Muscle layer of duodenum (tissue), 2 donors: Measurements from ENCODE around the gene AFF3.
"Not testable (repeated sequence)": the region's sequence is repeated elsewhere in the genome, so short reads cannot be mapped to it uniquely, and the experiment has no call there.

Experiments
- H3K27ac ChIP-seq: one replicate; pipeline ENCODE4 v1.7.0; 2013; ENCODE audit warnings: mild to moderate bottlenecking, low read length
- H3K27me3 ChIP-seq: one replicate; pipeline ENCODE4 v1.7.0; 2013; ENCODE audit warnings: low read depth, mild to moderate bottlenecking, control low read depth, low read length
- H3K36me3 ChIP-seq, 2 donors: one replicate each; pipeline ENCODE4 v1.7.0; 2013; ENCODE audit warnings: low read length in 2 of 2, control low read depth in 1 of 2, mild to moderate bottlenecking in 1 of 2; ENCODE audit not compliant: insufficient read depth in 2 of 2, control insufficient read depth in 1 of 2
- H3K4me1 ChIP-seq, 2 donors: one replicate each; pipeline ENCODE4 v1.7.0; 2013; ENCODE audit warnings: low read length in 2 of 2, mild to moderate bottlenecking in 2 of 2, control low read depth in 1 of 2, moderate library complexity in 1 of 2; ENCODE audit not compliant: insufficient read depth in 2 of 2, control insufficient read depth in 1 of 2
- H3K4me3 ChIP-seq, 2 donors: one replicate each; pipeline ENCODE4 v1.7.0; 2013; ENCODE audit warnings: low read length in 2 of 2, low read depth in 1 of 2, mild to moderate bottlenecking in 1 of 2
- H3K9me3 ChIP-seq, 2 donors: one replicate each; pipeline ENCODE4 v1.7.0; 2013; ENCODE audit warnings: low read length in 2 of 2, control low read depth in 1 of 2, mild to moderate bottlenecking in 1 of 2; ENCODE audit not compliant: control insufficient read depth in 1 of 2
- donor health status: healthy.

Gene AFF3

DNA sequence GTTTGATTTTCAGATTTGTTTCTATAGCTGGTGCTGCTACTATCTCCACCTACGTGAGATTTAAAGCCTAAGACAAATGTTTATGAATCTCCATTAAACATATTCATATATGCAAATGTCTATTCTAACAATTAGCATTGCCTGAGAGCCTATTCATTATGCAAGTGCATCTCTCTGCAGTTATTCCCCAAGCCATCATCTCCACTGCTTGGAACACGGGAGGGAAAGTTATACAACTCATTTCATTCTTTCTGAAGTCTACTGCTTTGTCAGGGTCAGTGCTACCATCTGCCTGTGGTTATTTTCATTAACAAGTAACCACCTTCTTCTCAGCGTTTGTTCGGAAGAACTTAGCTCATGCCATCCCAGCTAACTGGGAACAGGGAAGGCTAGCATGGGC is 463.8 kb downstream of the AFF3 start:
- no peaks in the 10 kb centered on the region for H3K9me3 ChIP-seq
- no peaks in the 10 kb centered on the region for H3K36me3 ChIP-seq
- H3K27me3 ChIP-seq, result no peaks in the 10 kb centered on the region
- peaks cover 0 to 6% of the 10 kb centered on the region in 2 donors for H3K4me1 ChIP-seq
- H3K4me3 ChIP-seq, result no peak overlapping the region
- no peak overlapping the region for H3K27ac ChIP-seq

DNA sequence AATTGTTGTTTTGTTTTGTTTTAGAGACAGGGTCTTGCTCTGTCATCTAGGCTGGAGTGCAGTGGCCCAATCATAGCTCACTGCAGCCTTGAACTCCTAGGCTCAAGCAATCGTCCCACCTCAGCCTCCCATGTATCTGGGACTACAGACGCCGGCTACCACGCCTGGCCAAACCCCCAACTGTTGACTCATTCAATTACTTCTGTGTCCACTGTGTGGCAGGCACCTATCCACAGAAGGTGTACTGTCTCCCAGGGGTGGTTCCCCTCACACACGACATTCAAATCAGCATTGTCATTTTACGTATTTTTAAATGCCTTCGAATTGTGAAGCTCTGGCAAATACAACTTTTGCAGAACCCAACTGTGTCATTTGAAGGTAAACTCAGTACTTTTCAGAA is 464.6 kb downstream of the AFF3 start:
- Histone ChIP-seq H3K27ac (no peak overlapping the region), H3K4me3 (no peak overlapping the region), H3K36me3 (no peaks in the 10 kb centered on the region), H3K4me1 (peaks cover 0 to 6% of the 10 kb centered on the region in 2 donors), H3K9me3 (no peaks in the 10 kb centered on the region), H3K27me3 (no peaks in the 10 kb centered on the region)

DNA sequence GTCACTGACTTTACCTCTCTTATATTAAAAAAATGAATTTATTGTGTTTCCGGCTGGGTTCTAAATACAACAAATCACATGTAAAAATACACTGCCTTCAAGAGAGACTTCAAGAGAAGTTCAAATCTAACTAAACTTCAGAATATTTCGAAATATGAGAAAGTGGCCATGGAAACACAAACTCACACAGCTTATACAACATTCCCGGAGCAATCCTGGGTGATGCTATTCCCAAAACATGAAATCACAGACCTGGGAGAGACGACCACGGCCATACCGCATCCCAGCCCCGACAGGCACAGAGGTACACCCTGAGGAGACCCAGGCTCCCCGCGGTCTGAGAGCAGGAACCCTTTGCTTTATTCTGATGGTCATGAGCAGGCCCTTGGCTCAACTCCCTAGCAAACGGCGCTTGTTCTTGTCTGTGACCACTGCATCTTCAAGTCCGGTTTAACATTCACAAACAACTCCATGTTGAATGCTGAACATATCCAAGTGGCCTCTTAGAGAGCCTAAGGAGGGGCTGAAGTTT is 467.2 kb downstream of the AFF3 start:
- H3K27ac ChIP-seq, result no peak overlapping the region
- no peak overlapping the region for H3K4me3 ChIP-seq
- no peaks in the 10 kb centered on the region for H3K9me3 ChIP-seq
- no peaks in the 10 kb centered on the region for H3K36me3 ChIP-seq
- peaks cover 0 to 6% of the 10 kb centered on the region in 2 donors for H3K4me1 ChIP-seq
- no peaks in the 10 kb centered on the region for H3K27me3 ChIP-seq

GRCh38 chr2:99674090-99674489 is 468.3 kb downstream of the AFF3 start:
- Histone ChIP-seq H3K4me1 (no peaks in the 10 kb centered on the region), H3K36me3 (no peaks in the 10 kb centered on the region), H3K9me3 (no peaks in the 10 kb centered on the region), H3K27ac (no peak overlapping the region), H3K4me3 (no peak overlapping the region), H3K27me3 (no peaks in the 10 kb centered on the region)

GRCh38 chr2:99672766-99673350 is 469.5 kb downstream of the AFF3 start:
- Histone ChIP-seq H3K27me3 (no peaks in the 10 kb centered on the region), H3K4me1 (no peaks in the 10 kb centered on the region), H3K9me3 (no peaks in the 10 kb centered on the region), H3K27ac (no peak overlapping the region), H3K36me3 (no peaks in the 10 kb centered on the region), H3K4me3 (no peak overlapping the region)

- no peaks in the 10 kb centered on the region for H3K27me3 ChIP-seq
- no peaks in the 10 kb centered on the region for H3K4me1 ChIP-seq
- H3K27ac ChIP-seq, result no peak overlapping the region
- H3K9me3 ChIP-seq, result no peaks in the 10 kb centered on the region
- no peak overlapping the region for H3K4me3 ChIP-seq
- H3K36me3 ChIP-seq, result no peaks in the 10 kb centered on the region
Observed at GRCh38 chr2:99670768-99671734, 471.3 kb downstream of the AFF3 start.

DNA sequence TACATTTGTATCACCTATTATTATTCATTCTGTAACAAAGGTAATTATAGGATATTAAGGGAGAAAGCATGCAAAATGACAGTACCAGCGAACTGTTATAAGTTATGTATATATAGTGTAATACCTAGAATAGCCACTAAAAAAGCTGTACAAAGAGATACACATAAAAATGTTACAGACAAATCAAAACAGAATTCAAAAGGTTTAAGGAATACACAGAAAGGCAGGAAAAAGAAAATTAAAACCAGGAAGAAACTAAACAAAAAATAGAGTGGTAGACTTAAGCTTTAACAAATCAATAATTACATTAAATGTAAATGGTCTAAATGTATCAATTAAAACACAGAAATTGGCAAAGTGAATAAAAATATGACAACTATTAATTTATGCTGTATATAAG is 476.1 kb downstream of the AFF3 start:
- Histone ChIP-seq H3K36me3 (no peaks in the 10 kb centered on the region), H3K9me3 (no peaks in the 10 kb centered on the region), H3K27me3 (no peaks in the 10 kb centered on the region), H3K4me3 (no peak overlapping the region), H3K27ac (no peak overlapping the region), H3K4me1 (no peaks in the 10 kb centered on the region)

- Histone ChIP-seq H3K4me3 (no peak overlapping the region), H3K27ac (no peak overlapping the region), H3K36me3 (no peaks in the 10 kb centered on the region), H3K27me3 (no peaks in the 10 kb centered on the region), H3K9me3 (no peaks in the 10 kb centered on the region), H3K4me1 (no peaks in the 10 kb centered on the region)
Observed at GRCh38 chr2:99663641-99664040, 478.7 kb downstream of the AFF3 start.

GRCh38 chr2:99662761-99663341 is 479.5 kb downstream of the AFF3 start:
- Histone ChIP-seq H3K36me3 (no peaks in the 10 kb centered on the region), H3K27me3 (no peaks in the 10 kb centered on the region), H3K4me1 (no peaks in the 10 kb centered on the region), H3K9me3 (no peaks in the 10 kb centered on the region), H3K27ac (no peak overlapping the region), H3K4me3 (no peak overlapping the region)

- not testable (repeated sequence) for H3K27ac ChIP-seq, H3K4me3 ChIP-seq, H3K4me1 ChIP-seq, H3K36me3 ChIP-seq, H3K27me3 ChIP-seq, H3K9me3 ChIP-seq
Observed at GRCh38 chr2:99661761-99662160, 480.6 kb downstream of the AFF3 start.

- Histone ChIP-seq H3K27ac (no peak overlapping the region), H3K36me3 (no peaks in the 10 kb centered on the region), H3K4me1 (no peaks in the 10 kb centered on the region), H3K9me3 (no peaks in the 10 kb centered on the region), H3K4me3 (no peak overlapping the region), H3K27me3 (no peaks in the 10 kb centered on the region)
Observed at GRCh38 chr2:99660616-99661406, 481.6 kb downstream of the AFF3 start.
